NCI-H748 (cell line): ENCODE results near the gene AP3D1.
"Not testable (repeated sequence)": the region's sequence is repeated elsewhere in the genome, so short reads cannot be mapped to it uniquely, and the experiment has no call there.

ENCODE experiments used
- DNase-seq: peaks from one replicate; lab custom pipeline; 2025; ENCODE audit not compliant: unreplicated experiment; lab: John Stamatoyannopoulos, UW

AP3D1 gene

GRCh38 chr19:2157452-2157851, 6.1 kb upstream of the AP3D1 start:
- no peak for DNase-seq

- no peak for DNase-seq
Observed at GRCh38 chr19:2154587-2155075, 3.3 kb upstream of the AP3D1 start.

- no peak for DNase-seq
Observed at GRCh38 chr19:2150794-2151338, 500 bp downstream of the AP3D1 start.

- DNase-seq, result no peak
Observed at GRCh38 chr19:2149980-2150793, 1.2 kb downstream of the AP3D1 start.

GRCh38 chr19:2148482-2149135, 2.8 kb downstream of the AP3D1 start:
- DNase-seq, result no peak

- no peak for DNase-seq
Observed at GRCh38 chr19:2145831-2146241, 5.5 kb downstream of the AP3D1 start.

GRCh38 chr19:2144190-2144589, 7.2 kb downstream of the AP3D1 start:
- DNase-seq, result no peak

GRCh38 chr19:2142173-2142829, 9.1 kb downstream of the AP3D1 start:
- DNase-seq, result no peak

- DNase-seq, result no peak
Observed at GRCh38 chr19:2140138-2140569, 11.2 kb downstream of the AP3D1 start.

- DNase-seq, result no peak
Observed at GRCh38 chr19:2139385-2140137, 11.8 kb downstream of the AP3D1 start.

- DNase-seq, result no peak
Observed at GRCh38 chr19:2138061-2138728, 13.2 kb downstream of the AP3D1 start.

- no peak for DNase-seq
Observed at GRCh38 chr19:2136796-2137195, 14.6 kb downstream of the AP3D1 start.

GRCh38 chr19:2135474-2136402, 15.6 kb downstream of the AP3D1 start:
- DNase-seq, result no peak

- no peak for DNase-seq
Observed at GRCh38 chr19:2132731-2133490, 18.5 kb downstream of the AP3D1 start.

- DNase-seq, result no peak
Observed at GRCh38 chr19:2132191-2132590, 19.2 kb downstream of the AP3D1 start.

- not testable (repeated sequence) for DNase-seq
Observed at GRCh38 chr19:2131012-2131975, 20.1 kb downstream of the AP3D1 start.
